HG03571 (cell line): ENCODE measurements around the gene OR4L1.
"Not testable (repeated sequence)": the region's sequence is repeated elsewhere in the genome, so short reads cannot be mapped to it uniquely, and the experiment has no call there.

Experiments used
- ATAC-seq: cut with Tn5 transposase; IDR thresholded peaks from one replicate; pipeline ENCODE4 v1.9.1; 2021; ENCODE audit not compliant: unreplicated experiment

Gene OR4L1, protein sequence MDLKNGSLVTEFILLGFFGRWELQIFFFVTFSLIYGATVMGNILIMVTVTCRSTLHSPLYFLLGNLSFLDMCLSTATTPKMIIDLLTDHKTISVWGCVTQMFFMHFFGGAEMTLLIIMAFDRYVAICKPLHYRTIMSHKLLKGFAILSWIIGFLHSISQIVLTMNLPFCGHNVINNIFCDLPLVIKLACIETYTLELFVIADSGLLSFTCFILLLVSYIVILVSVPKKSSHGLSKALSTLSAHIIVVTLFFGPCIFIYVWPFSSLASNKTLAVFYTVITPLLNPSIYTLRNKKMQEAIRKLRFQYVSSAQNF

GRCh38 chr14:20059745-20060144, at the start of gene OR4L1:
OR4L1 (plus strand) TSS chr14:20060045; CDS start chr14:20060045, 0 bp downstream.
- no peak for ATAC-seq

- no peak for ATAC-seq
Observed at GRCh38 chr14:20019257-20019865, 40.5 kb upstream of the OR4L1 start, which contains the start of gene OR4K14. OR4K14 (minus strand) TSS chr14:20019307; CDS start chr14:20015193, 4,114 bp downstream.

GRCh38 chr14:20031058-20031457, 28.8 kb upstream of the OR4L1 start:
- ATAC-seq: no peak

- ATAC-seq: no peak
Observed at GRCh38 chr14:20035449-20035848, 24.4 kb upstream of the OR4L1 start.

DNA sequence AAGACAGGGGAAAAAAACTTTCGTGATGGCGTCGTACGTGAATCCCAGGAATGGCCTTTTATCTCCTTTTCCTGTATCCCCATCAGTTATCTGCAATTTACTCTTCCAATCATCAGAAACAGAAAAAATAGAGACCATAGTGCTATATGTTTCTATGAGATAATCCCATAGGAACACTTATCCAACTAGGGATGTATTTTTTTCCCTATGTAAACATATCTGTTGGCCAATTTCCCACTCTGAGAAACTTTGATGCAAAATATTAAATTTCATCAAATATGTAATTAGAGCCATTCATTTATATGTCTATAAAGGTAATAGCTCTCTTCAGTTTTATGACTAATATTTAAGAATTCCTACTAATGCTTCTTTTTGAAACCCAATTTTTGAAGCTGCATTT, 23.9 kb upstream of the OR4L1 start, which contains the start of gene OR4K13:
TSS of gene OR4K13 (minus strand) at position 101 of the 400 bp plus-strand sequence. CDS start 1,280 bp downstream, outside the sequence.
- no peak for ATAC-seq

DNA sequence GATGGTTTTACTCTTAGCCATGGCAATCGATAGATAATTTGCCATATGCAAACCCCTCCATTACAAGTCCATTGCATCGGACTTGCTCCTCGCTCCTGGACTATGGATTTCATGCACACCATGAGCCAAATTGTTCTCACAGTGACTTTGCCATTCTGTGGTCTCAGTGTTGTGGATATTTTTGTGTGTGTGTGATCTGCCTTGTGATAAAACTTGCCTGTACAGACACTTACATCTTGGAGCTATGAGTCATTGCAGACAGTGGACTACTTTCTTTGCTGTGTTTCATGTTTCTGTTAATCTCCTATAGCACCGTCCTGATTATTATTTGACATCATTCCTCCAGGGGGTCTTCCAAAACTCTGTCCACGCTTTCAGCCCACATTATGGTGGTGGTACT, 15.6 kb upstream of the OR4L1 start:
- no peak for ATAC-seq

DNA sequence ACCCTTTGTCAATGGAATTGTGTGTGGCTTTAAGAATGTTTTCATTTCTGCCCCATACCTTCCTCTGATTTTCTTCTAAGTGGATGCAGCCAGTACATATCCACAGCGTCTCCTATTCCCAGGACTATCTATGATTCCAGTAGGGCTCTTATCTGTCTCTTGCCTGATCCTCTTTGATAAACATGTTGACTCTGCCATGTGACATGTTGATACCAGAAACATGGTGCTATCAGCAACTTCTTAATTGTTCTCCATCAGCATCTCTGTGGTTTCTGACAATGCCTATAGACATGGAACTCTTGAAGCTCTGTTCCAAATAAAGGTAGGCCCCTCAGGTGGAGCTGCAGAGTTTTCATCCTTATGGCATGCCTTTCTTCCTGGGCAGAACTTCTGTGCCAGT, 11.6 kb upstream of the OR4L1 start:
- ATAC-seq: no peak

- ATAC-seq: no peak
Observed at GRCh38 chr14:20092050-20092449, 32.2 kb downstream of the OR4L1 start.

GRCh38 chr14:20093442-20093841, 33.6 kb downstream of the OR4L1 start:
- ATAC-seq: no peak

DNA sequence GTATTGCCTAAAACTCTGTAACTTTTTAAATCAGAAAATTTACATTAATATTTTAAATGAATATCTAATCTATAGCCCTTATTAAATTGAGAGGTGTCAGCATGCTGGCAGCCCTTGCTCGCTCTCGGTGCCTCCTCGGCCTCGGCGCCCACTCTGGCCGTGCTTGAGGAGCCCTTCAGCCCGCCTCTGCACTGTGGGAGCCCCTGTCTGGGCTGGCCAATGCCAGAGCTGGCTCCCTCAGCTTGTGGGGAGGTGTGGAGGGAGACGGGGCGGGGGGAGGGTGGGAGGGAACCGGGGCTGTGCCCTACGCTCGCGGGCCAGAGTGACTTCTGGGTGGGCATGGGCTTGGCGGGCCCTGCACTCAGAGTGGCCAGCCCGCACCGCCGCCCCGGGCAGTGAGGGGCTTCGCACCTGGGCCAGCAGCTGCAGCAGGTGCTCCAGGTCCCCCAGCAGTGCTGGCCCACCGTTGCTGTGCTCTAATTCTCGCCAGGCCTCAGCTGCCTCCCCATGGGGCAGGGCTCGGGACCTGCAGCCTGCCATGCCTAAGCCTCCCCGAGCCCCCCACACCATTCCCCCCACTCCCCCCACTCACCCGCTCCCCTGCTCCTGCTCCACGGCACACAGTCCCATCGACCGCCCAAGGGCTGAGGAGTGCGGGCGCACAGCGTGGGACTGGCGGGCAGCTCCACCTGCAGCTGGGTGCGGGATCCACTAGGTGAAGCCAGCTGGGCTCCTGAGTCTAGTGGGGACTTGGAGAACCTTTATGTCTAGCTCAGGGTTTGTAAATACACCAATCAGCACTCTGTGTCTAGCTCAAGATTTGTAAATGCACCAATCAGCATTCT, 39.3 kb downstream of the OR4L1 start:
- ATAC-seq: not testable (repeated sequence)

- ATAC-seq: no peak
Observed at GRCh38 chr14:20110438-20110837, 50.6 kb downstream of the OR4L1 start, which contains the start of gene OR4K17. OR4K17 (plus strand) TSS chr14:20110739; CDS start chr14:20117500, 6,761 bp downstream.
